HG03565 (cell line): ENCODE measurements around the gene DSE.

ENCODE experiments used
- ATAC-seq: cut with Tn5 transposase; IDR thresholded peaks from one replicate; pipeline ENCODE4 v1.9.1; 2021; ENCODE audit warnings: mild to moderate bottlenecking, moderate library complexity; ENCODE audit not compliant: unreplicated experiment

Gene DSE

DNA sequence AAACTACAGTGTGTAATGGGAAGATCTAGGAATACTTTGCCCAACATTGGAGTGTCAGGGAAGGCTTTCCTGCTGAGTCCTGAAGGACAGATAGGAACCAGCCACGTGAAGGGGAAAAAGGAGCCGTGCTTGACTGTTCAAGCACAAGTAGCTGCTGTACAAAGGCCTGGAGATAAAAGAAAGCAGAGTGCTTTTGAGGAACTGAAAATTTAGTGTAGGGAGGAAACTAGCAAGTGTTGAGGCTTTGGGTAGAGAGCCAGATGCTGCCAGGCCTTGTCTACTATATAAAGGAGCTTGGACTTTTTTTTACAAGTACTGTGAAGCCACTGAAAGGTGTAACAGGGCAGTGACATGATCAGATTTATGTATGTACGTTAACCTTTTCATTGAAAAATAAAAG, 39.0 kb downstream of the DSE start:
- ATAC-seq = peak; percentile 69

DNA sequence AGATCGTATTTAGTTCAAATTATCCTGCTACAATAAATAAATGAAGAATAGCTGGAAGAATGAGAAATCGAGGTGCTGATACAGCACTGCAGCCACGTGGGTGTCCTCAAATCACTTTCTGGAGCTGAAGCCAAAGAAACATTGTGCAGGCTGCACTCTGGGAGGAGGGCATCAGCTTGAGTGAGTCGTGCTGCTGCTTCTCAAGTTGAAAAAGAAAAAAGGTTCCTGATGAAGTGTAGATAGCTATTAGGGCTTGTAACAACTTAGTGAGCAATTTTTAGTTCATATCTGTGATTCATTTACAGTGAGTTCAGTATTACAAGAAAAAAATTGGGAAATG, 40.5 kb downstream of the DSE start:
- no peak for ATAC-seq

DNA sequence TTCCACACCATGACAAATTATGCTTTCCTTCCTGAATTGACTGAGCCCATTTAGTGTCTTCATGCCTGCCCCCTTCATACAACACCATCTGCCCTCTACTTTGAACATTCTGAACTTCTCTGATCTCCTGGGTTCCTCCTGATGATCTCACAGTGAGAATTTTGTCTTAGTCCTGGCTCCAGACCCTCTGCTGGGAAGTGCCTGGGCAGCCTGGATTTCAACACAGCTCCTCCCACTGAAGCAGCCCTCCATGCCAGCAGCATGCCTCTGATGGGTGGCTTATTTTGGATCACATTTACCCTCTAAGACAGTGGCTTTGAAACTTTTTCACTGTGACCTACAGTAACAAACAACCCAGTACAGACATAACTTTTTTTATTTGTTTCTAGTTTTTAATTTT, 41.5 kb downstream of the DSE start:
- ATAC-seq = no peak

DNA sequence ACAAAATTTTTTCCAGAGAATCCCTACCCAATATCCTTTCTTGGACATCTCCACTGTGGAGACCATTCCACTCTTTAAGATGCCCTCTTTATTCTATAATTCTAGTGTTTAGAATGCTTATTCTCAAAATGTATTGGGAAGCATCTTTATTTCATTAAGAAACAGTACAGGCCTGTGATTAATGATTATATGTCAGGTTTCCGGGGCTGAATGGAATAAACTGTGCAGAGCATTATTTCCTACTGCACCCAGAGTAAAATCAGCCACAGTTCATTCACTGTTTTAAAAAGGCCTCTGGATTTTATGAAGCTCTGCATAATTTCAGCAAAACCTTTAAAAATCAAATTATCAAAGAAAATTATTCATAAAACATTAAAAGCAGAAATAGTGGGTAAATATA, 42.6 kb downstream of the DSE start:
- ATAC-seq = no peak

DNA sequence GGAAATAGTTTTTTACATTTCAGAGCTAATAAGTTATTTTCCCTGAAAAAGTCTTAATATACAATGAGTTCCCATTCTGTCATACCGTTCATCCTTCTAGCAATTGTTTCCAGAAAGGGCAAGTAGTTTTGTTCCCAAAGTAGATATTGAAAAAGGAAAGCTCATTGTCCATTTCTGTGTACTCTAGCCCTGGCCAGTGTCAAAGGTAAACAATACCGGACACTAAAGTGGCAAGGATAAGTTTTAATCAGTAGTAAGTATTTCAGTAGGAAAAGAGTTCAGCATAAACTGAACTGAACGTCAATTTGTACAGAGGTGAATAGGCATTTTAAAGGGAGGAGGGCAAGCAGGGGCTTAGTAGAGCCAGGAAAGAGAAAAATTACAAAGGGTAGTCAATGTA, 46.9 kb downstream of the DSE start:
- ATAC-seq = no peak

DNA sequence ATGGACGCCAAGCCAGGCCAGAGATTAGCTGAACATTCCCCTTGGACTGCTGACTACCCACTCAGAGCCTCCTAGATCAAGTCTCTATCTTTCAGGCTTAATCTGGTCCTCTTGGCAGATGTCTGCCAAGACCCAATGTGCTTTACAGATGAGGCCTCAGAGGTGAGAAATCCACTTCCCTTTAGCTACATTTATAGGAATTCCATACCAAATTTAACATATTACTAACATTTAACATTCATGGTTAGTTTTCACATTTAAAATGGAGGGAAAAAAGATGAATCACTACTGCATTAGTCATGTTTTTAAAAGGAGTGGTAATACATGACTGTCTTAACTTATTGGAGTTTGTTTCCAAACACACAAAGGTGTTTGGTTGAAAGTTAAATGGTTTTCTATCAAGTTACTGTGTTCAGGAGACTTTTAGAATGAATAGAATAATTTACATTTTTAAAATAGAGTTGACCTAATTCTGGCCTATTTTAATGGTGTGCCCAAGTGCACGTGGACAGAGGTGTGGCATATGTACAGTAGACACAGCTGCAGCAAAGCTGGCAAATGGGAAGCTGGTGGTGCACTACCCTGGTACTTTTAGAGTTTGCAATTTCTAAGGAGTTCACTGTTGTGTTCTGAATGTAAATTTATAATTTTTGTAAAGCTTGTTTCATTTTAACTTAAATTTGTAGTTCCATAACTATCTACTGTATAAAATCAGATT, 48.5 kb downstream of the DSE start:
- ATAC-seq = no peak

DNA sequence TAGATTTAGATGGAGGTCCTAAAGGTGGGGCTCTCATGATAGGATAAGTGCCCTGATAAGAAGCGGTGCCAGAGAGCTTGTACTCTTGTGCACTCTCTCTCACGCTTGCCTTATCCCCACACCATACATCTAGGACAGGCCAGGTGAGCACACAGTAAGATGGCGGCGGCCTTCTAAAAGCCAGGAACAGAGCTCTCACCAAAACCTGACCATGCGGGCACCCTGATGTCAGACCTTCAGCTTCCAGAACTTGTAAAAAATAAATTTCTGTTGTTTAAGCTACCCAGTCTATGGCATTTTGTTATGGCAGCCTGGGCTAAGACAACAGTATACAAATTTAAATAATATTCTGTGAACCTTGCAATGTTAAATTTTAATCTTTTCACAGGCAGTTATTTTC, 49.6 kb downstream of the DSE start:
- ATAC-seq = no peak

DNA sequence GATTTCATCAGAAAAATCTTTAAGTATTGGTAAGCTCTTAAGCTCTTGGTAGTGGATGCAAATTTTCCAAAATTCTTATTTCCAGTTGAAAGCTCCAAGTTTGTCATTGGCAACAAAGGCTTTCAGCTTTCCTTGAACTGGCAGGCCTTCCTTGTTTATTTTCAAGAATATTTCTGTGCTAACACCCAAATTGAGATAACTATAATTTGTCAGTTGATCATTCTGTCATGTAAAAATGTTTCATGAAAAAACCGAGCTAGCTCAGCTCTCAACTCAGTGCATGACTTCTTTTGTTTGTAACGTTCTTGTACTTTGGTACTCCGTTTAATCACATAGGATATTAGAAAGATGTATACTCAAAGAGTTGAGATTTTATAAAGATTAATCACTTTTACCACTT, 51.5 kb downstream of the DSE start:
- ATAC-seq = no peak

DNA sequence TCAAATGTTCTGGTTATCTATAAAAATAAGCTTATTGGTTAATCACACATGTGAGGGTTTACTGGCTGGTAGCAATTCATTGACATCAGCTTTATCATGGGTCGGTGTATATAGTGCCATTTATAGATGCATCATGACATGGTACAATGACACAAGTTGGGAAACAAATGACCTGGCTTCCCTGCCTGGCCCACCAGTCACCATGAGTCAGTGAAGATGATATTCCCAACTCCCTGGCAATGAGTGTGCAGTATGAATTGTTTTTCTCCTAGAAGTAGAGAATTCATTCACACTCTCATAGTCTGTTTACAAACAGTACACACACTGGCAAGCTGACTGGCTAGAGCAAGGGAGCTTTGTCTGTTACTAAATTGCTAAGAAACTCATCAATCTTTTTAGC, 53.3 kb downstream of the DSE start:
- ATAC-seq = no peak

DNA sequence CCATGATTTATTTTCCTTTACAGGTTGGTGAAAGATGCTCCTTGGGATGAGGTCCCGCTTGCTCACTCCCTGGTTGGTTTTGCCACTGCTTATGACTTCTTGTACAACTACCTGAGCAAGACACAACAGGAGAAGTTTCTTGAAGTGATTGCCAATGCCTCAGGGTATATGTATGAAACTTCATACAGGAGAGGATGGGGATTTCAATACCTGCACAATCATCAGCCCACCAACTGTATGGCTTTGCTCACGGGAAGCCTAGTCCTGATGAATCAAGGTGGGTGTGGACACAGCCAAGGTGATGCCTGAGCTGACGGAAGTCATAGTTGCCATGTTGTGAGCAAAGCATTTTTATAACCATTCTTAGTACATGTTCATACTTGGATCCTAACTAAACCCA, 55.8 kb downstream of the DSE start:
- ATAC-seq = no peak

DNA sequence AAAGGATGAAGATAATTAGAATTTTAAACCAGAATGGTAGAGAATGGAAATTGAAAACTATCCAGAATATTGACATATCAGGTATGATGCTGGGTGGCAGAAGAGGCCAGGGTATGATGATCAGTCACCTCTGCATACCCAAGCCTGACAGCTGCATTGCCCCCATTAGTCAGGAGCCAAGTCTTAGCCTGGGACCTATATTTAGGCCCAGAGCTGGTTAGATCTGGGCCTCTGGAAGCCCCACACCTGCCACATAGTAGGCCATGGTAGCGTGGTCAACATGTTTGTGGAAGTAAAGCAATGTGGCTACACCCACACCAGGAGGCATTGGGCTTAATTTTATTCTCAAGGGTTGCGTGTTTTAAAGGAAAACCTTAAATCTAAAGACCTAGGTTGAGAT, 58.4 kb downstream of the DSE start:
- ATAC-seq = no peak

DNA sequence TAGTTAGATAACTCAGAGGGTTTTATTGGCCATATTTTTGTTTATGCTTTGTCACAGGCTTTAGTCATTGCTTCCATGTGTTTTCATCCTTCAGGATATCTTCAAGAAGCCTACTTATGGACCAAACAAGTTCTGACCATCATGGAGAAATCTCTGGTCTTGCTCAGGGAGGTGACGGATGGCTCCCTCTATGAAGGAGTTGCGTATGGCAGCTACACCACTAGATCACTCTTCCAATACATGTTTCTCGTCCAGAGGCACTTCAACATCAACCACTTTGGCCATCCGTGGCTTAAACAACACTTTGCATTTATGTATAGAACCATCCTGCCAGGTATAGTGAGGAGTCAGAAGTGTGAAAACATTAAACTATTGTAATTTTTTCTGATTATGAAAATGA, 60.1 kb downstream of the DSE start:
- ATAC-seq = no peak

DNA sequence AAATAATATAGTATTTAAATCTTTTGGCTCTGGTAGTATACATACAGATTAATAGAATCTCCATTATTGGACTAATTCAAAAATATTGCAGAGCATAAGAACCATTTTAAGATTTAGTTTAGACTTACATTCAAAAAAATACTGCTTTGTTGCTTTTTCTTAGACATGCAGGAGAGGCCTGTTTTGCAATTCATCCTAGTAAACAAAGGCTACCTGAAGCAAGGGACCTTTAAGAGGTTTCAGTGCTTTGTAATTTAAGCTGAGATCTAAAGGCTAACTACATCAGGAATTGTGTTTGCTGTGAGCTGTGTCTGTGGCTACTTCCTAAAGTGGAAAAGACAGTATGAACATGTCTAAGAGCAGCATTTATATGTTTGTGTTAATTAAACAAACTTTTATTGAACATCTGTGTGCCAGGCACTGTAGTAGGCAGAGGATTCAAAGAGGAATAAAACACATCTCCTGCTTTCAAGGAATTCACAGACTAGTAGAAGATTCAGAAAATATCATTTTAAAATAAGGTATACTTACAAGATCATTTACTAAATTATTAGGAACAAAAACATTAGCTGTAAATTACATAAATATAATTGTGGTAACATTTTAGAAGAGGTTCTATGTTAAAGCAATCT, 61.3 kb downstream of the DSE start:
- no peak for ATAC-seq

DNA sequence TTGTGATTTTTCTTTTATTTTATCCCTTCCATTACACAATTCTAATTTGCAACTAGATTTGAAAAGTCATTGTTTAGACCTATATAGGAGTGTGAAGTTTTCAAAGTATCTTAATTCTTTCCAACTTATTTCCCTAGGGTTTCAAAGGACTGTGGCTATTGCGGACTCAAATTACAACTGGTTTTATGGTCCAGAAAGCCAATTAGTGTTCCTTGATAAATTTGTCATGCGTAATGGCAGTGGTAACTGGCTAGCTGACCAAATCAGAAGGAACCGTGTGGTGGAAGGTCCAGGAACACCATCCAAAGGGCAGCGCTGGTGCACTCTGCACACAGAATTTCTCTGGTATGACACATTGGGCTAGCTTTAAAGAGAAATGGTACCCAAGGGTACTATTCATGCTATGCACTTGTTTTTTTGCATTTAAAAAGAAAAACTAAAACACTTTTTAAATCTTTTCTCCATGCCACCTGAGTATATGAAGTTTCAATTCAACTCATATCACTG, 62.5 kb downstream of the DSE start:
- ATAC-seq = no peak

DNA sequence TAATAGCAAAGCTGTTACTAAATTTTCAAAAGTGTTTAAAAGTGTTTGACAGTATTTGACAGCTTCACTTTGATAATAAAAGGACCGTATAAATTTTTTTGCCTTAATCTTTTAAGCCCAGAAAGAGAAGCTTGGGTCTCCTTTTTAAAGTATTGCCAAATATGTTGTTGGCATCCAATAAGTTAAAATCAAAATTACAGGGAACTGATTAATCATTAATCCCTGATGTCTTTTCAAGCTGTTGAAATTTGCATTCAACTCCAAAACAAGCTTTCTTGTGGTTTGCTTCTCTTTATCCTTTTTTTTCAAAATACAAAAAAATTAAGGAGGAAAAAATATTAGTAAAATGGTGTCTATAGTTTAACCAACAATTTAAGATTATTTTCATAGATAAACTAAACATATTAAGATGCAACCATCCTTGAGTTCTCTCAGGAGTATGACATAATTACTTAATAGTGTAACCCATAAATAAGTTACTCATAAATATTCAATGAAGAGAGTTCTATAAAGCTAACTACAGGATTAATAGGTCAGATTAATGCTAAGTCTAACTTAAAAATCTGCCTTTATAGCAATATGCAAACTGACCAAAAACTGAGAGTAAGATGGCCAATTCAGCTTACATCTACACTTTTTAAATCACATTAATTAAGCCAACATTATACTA, 63.4 kb downstream of the DSE start:
- no peak for ATAC-seq

DNA sequence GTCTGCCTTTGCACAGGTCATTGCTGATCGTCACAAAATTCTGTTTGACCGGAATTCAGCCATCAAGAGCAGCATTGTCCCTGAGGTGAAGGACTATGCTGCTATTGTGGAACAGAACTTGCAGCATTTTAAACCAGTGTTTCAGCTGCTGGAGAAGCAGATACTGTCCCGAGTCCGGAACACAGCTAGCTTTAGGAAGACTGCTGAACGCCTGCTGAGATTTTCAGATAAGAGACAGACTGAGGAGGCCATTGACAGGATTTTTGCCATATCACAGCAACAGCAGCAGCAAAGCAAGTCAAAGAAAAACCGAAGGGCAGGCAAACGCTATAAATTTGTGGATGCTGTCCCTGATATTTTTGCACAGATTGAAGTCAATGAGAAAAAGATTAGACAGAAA, 65.8 kb downstream of the DSE start:
- ATAC-seq = no peak

DNA sequence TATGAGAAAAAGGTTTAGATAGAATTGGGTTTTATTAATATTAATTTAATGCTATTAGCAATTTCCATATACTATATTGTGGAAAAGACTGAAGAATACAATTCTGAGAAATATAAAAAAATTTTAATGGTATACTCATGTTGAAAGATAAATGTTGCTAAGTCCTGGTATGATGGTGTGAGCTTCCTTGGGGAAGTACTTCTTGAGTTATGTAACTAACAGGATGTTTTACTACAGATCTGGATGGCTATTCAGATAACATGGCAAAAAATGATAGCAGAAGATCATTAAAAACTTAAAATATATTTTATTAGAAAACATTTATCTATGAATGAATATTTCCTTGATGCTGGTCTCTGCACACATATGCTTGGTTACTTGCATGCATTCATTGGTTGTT, 66.9 kb downstream of the DSE start:
- ATAC-seq = no peak

DNA sequence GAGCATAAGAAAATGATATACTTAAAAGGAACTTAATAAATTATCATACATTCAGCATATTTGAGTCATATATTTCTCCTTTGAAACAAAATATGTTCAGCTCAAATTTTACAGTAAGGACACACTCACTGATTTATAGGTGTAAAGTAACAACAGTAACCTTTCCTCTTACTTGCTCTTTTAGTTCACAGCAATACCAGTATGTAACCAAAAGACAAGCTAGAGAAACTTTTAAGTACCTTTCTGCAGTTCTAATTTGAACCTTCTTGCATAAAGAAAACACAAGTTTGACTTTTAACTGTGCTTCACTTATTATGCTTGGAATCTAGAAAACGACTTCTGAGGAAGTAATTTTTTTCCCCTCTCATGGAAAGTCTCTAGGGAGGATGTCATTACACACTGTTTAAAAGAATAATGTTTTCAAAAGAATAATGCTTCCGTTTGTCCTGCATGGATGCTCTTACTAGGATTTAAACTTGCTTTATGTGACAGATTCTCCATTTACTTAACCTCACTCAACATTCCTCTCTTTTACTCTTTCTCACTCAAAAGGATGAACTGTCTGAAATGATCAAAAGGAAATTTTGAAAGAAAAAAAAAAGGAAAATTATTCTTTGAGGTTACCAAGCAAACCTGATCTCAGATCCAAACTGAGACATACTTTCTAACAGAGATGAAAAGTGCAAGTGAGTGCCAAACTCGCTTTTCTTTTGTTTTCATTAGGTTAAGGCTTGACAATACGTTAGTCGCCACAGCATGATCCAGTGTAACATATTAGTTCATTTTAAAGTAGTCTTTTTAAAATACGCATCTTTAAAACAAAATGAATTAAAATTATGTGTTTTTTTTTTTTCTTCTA, 68.1 kb downstream of the DSE start:
- ATAC-seq = no peak

DNA sequence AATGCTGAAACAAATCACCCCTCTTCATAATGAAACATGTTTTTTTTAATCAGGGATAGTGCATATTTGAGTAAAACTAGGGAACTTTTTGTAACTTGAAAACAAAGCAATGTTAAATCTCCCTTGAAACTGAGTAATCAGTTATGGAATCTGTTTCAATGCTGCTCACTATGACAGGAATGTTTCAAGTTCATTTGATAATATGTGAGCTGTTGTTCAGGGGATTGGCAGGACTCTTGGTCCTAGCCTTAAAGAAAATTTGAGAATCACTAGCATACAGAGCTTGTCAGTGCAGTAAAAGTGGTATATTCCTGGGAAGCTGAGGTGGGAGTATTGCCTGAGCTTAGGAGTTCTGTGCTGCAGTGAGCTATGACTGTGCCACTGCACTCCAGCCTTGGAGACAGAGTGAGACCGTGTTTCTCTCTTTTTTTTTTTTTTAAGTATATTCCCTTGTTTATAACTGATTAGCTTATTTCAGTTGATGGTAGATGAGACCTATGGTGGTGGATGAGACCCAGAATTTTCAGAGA, 68.8 kb downstream of the DSE start:
- no peak for ATAC-seq

DNA sequence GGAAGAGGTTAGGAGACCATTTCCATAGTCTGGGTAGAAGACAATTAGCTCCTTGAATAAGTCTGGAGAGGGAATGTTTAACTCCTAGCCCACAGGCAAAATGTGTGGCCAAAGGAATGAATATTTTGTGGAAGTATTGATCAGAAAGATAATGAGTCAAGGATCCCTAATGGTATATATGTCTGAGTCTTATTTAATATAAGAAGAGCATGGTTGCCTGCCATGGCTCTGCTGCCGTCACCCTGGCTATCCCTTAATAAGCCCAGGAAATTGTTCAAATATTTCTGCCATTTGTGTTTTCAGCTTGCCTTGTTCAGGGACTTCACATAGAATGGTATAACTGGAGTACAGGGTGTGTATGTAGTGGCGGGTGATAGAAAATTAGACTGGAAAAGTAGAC, 72.4 kb downstream of the DSE start:
- ATAC-seq = no peak

DNA sequence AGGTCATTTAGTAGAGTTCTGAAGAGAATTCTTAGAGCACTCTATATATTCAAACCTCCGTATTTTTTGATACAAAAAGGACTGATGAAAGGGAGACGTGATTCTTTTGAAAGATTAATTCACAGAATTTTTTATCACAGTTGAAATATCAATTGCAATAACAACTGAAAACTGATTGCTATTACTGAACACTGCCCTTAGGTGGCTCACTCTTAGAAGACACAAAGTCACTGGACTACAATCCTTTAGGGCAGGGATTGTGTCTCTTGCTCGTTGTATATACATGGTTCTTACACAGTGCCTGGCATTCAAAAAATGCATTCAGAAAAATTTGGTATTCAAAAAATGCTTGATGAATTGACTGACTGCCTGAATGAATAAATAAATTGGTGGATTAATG, 73.3 kb downstream of the DSE start:
- ATAC-seq = peak; percentile 41
